MM.1S (cell line): ENCODE data around the gene ARHGAP42.

Source experiments
- DNase-seq: peaks from one replicate; pipeline ENCODE4 v3.0.0-alpha.2; 2015
- H2AFZ ChIP-seq: fragments of 300-600 bp; sonication (generic); 2 replicates; pipeline ENCODE4 v1.6.0; 2016; ENCODE audit warnings: antibody characterized with exemption, low read length
- H3F3A ChIP-seq: fragments of 300-600 bp; sonication (generic); 2 replicates; pipeline ENCODE4 v1.6.1; 2016; ENCODE audit warnings: mild to moderate bottlenecking, antibody characterized with exemption, low read length, moderate library complexity, mixed read lengths; ENCODE audit not compliant: insufficient read depth
- H3K27ac ChIP-seq: fragments of 300-600 bp; sonication (generic); 2 replicates; pipeline ENCODE4 v1.5.1; 2016; ENCODE audit warnings: mild to moderate bottlenecking, low read length
- H3K27me3 ChIP-seq: fragments of 300-600 bp; sonication (generic); replicated peaks from 2 replicates; pipeline ENCODE4 v1.6.0; 2016; ENCODE audit warnings: low read length; ENCODE audit not compliant: insufficient read depth
- H3K36me3 ChIP-seq: fragments of 300-600 bp; sonication (generic); replicated peaks from 2 replicates; pipeline ENCODE4 v1.6.1; 2016; ENCODE audit warnings: mild to moderate bottlenecking, low read length, mixed read lengths; ENCODE audit not compliant: insufficient read depth
- H3K4me1 ChIP-seq: fragments of 300-600 bp; sonication (generic); 2 replicates; pipeline ENCODE4 v1.6.1; 2016; ENCODE audit warnings: low read length, mixed read lengths
- H3K4me2 ChIP-seq: fragments of 300-600 bp; sonication (generic); 2 replicates; pipeline ENCODE4 v1.6.0; 2016; ENCODE audit warnings: low read depth, low read length
- H3K4me3 ChIP-seq: fragments of 300-600 bp; sonication (generic); 2 replicates; pipeline ENCODE4 v1.5.1; 2016; ENCODE audit warnings: low read length, mixed read lengths
- H3K79me2 ChIP-seq: fragments of 300-600 bp; sonication (generic); 2 replicates; pipeline ENCODE4 v1.6.1; 2016; ENCODE audit warnings: mixed run types, low read length, mixed read lengths
- H3K9ac ChIP-seq: fragments of 300-600 bp; sonication (generic); 2 replicates; pipeline ENCODE4 v1.6.1; 2016; ENCODE audit warnings: low read length, mixed read lengths
- H3K9me2 ChIP-seq: fragments of 300-600 bp; sonication (generic); replicated peaks from 2 replicates; pipeline ENCODE4 v1.6.1; 2016; ENCODE audit warnings: mild to moderate bottlenecking, low read length, mixed read lengths; ENCODE audit not compliant: insufficient read depth
- H3K9me3 ChIP-seq: fragments of 300-600 bp; sonication (generic); replicated peaks from 2 replicates; pipeline ENCODE4 v1.6.1; 2016; ENCODE audit warnings: mild to moderate bottlenecking, low read length, mixed read lengths; ENCODE audit not compliant: insufficient read depth
- H4K20me1 ChIP-seq: fragments of 300-600 bp; sonication (generic); 2 replicates; pipeline ENCODE4 v1.6.1; 2016; ENCODE audit warnings: mild to moderate bottlenecking, low read length, moderate library complexity, mixed read lengths; ENCODE audit not compliant: insufficient read depth
- EZH2 ChIP-seq: fragments of 300-600 bp; sonication (generic); optimal IDR thresholded peaks from 2 replicates; pipeline ENCODE3; 2017; ENCODE audit warnings: low read depth, mild to moderate bottlenecking, antibody characterized with exemption, low read length, mixed read lengths
- EZH2phosphoT487 ChIP-seq: fragments of 300-600 bp; sonication (generic); IDR thresholded peaks from 2 replicates; pipeline ENCODE4 v1.6.1; 2018; ENCODE audit warnings: antibody characterized with exemption, low read length
- TF ChIP-seq, protein P1 (sequence below): fragments of 300-600 bp; sonication (generic); IDR thresholded peaks from 2 replicates; pipeline ENCODE4 v1.5.1; 2016; ENCODE audit warnings: antibody characterized with exemption, low read length, mixed read lengths

ARHGAP42 gene

GRCh38 chr11:100932474-100933100 is 245.5 kb downstream of the ARHGAP42 start:
- Histone ChIP-seq H2AFZ (no peak overlapping the region), H3K79me2 (no peaks in the 10 kb centered on the region), H3K36me3 (no peaks in the 10 kb centered on the region), H3F3A (no peaks in the 10 kb centered on the region), H3K9ac (no peak overlapping the region), H3K4me3 (no peak overlapping the region), H3K4me2 (no peak overlapping the region), H3K9me2 (no peaks in the 10 kb centered on the region), H4K20me1 (no peaks in the 10 kb centered on the region), H3K27ac (no peak overlapping the region), H3K27me3 (no peaks in the 10 kb centered on the region), H3K9me3 (no peaks in the 10 kb centered on the region), H3K4me1 (peaks cover 11% of the 10 kb centered on the region)
- peak; percentile 51 for DNase-seq
- TF ChIP-seq, protein P1, sequence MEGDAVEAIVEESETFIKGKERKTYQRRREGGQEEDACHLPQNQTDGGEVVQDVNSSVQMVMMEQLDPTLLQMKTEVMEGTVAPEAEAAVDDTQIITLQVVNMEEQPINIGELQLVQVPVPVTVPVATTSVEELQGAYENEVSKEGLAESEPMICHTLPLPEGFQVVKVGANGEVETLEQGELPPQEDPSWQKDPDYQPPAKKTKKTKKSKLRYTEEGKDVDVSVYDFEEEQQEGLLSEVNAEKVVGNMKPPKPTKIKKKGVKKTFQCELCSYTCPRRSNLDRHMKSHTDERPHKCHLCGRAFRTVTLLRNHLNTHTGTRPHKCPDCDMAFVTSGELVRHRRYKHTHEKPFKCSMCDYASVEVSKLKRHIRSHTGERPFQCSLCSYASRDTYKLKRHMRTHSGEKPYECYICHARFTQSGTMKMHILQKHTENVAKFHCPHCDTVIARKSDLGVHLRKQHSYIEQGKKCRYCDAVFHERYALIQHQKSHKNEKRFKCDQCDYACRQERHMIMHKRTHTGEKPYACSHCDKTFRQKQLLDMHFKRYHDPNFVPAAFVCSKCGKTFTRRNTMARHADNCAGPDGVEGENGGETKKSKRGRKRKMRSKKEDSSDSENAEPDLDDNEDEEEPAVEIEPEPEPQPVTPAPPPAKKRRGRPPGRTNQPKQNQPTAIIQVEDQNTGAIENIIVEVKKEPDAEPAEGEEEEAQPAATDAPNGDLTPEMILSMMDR: peak; percentile 55
- no peak for TF ChIP-seq EZH2phosphoT487

GRCh38 chr11:100936781-100937180 is 249.7 kb downstream of the ARHGAP42 start:
- no peaks in the 10 kb centered on the region for H3K9me3 ChIP-seq
- no peak overlapping the region for H3K9ac ChIP-seq
- H4K20me1 ChIP-seq: no peaks in the 10 kb centered on the region
- no peaks in the 10 kb centered on the region for H3K9me2 ChIP-seq
- H3F3A ChIP-seq: no peaks in the 10 kb centered on the region
- H3K4me1 ChIP-seq: no peaks in the 10 kb centered on the region
- no peak overlapping the region for H3K4me2 ChIP-seq
- no peaks in the 10 kb centered on the region for H3K36me3 ChIP-seq
- no peaks in the 10 kb centered on the region for H3K79me2 ChIP-seq
- no peaks in the 10 kb centered on the region for H3K27me3 ChIP-seq
- TF ChIP-seq, protein P1: no peak
- no peak for TF ChIP-seq EZH2phosphoT487
- TF ChIP-seq EZH2: no peak
- DNase-seq: no peak
- H3K4me3 ChIP-seq: no peak overlapping the region
- no peak overlapping the region for H3K27ac ChIP-seq
- H2AFZ ChIP-seq: no peak overlapping the region

- TF ChIP-seq, protein P1: no peak
- TF ChIP-seq EZH2phosphoT487: no peak
- TF ChIP-seq EZH2: no peak
- Histone ChIP-seq H3K4me2 (no peak overlapping the region), H3K27ac (no peak overlapping the region), H3K9ac (no peak overlapping the region), H3F3A (no peaks in the 10 kb centered on the region), H3K9me2 (no peaks in the 10 kb centered on the region), H2AFZ (no peak overlapping the region), H3K4me1 (no peaks in the 10 kb centered on the region), H3K9me3 (no peaks in the 10 kb centered on the region), H3K27me3 (no peaks in the 10 kb centered on the region), H3K36me3 (no peaks in the 10 kb centered on the region), H4K20me1 (no peaks in the 10 kb centered on the region), H3K4me3 (no peak overlapping the region), H3K79me2 (no peaks in the 10 kb centered on the region)
- no peak for DNase-seq
Measured at GRCh38 chr11:100939571-100939970, 252.5 kb downstream of the ARHGAP42 start.
